ENCODE results near the gene ZNF23.

The ZNF23 gene

GRCh38 chr16:71467810-71468209, 5.8 kb upstream of the ZNF23 start:
- peak; percentile 37 for DNase-seq (ENCODE audit: low spot score)

DNA sequence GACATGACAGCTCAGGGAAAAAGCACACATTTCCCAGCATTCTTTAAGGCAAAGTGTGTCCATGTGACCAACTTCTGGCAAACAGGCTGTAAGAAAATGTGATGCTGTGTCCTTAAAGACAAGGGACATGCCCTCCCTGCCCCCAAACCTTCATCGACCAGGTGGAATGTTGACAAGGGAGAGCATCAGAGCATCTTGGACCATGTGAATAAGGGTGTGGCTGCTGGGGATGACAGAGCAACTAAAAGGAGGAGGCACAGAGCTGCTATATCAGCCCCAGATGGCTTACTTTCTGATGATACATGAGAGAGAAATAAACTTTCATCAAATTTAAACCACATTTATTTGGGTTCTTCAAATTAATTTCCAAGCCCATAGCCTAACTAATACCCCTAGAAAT, 2.2 kb upstream of the ZNF23 start:
- no peak for DNase-seq (ENCODE audit: low spot score)

DNA sequence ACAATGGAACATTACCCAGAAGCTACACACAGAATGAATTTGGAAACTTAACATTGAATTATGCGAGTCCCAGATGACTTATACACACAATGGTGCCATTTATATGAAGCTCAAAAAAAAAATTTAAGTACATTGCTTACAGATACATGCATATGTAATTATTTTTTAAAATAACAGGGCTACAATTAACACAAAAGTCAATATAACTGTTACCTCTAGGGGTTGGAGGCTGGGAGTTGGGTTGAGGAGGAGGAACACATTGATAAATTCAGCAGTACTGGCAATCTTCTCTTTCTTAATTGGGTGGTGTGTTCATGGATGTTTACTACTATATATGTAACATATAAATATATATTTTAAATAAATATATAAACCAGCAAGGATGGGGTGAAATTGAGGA, 1.1 kb downstream of the ZNF23 start:
- no peak for DNase-seq (ENCODE audit: low spot score)

GRCh38 chr16:71460236-71460635, 1.8 kb downstream of the ZNF23 start:
- peak; percentile 72 for DNase-seq (ENCODE audit: low spot score)

DNA sequence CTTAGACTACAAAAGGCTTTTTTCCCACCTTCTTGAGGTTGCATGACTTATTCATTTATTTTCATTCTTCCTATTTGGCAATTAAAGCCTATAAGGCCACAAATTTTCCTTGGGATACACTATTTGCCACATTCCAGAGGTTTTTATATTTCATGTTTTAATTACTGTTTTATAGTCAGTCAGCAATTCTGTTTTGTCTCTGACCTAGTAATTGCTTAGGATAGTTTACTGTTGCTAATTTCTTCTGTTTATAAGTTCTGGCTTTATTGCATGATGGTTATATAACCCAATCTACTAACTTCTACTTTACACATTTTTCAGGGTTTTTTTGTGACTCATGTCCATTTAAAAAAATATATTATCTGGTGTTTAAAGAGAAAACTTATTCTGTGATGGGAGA, 2.5 kb downstream of the ZNF23 start:
- DNase-seq (ENCODE audit: low spot score) = no peak

GRCh38 chr16:71456801-71457200, 5.2 kb downstream of the ZNF23 start:
- no peak for DNase-seq (ENCODE audit: low spot score)

GRCh38 chr16:71453036-71453435, 9.0 kb downstream of the ZNF23 start:
- no peak for DNase-seq (ENCODE audit: low spot score)

GRCh38 chr16:71449020-71449419, 13.0 kb downstream of the ZNF23 start:
- DNase-seq (ENCODE audit: low spot score) = no peak

DNA sequence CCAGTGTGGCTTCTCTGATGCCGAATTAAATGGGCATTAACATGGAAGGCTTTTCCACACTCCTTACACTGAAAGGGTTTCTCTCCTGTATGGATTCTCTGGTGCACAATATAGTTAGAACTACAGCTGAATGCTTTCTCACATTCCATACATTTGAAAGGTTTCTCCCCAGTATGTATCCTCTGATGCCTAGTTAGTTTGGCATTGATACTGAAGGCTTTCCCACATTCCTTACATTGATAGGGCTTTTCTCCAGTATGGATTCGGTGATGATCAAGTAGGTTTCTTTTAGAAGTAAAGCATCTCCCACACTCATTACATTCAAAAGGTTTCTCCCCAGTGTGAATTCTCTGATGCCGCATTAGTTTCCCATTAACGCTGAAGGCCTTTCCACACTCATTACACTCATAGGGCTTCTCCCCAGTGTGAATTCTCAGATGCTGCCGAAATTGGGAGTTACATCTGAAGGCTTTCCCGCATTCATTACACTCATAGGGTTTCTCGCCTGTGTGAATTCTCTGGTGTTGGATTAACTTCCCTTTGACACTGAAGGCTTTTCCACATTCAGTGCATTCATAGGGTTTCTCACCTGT, 13.7 kb downstream of the ZNF23 start:
- DNase-seq (ENCODE audit: low spot score) = no peak

- DNase-seq (ENCODE audit: low spot score) = no peak
Observed at GRCh38 chr16:71443714-71444113, 18.3 kb downstream of the ZNF23 start.

DNA sequence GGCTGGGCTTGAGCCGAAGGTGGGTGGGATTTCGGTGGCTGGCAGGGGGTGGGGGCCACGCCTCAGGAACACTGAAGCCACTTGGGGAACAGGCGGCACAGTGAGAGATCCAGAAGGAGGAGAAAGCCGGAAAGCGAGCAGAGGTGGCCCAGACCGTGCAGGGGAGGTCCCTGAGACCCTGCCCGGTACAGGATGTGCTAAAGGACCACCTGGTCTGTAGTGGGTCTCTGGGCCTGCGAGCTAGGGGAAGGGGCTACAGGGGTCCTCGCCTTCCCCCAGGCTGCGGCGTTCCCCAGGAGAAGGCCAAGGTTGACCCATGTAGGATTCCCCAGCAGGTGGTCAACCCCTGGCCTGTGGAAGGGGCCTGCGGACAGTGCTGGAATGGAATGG, 20.0 kb downstream of the ZNF23 start, which contains the start of gene TLE7:
TSS of gene TLE7 (minus strand) at position 4 of the 390 bp plus-strand sequence. CDS start 8,730 bp downstream, outside the sequence.
- no peak for DNase-seq (ENCODE audit: low spot score)

- no peak for DNase-seq (ENCODE audit: low spot score)
Observed at GRCh38 chr16:71441348-71442050, 20.5 kb downstream of the ZNF23 start.

GRCh38 chr16:71440669-71441347, 21.2 kb downstream of the ZNF23 start:
- no peak for DNase-seq (ENCODE audit: low spot score)

DNA sequence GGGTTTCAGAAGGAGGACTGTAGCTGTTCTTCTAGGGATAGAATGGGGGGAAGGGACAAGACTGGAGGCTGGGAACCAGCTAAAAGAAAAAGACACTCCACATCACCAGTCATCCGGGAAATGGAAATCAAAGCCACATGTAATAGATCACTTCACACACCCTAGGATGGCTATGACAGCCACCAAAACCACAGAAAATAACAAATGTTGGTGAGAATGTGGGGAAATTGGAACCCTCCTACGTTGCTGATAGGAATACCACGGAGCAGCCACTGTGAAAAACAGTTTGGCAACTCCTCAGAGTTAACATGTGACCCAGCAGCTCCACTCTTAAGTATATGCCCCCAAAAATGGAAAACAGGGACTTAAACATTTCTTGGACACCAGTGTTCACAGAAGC, 22.5 kb downstream of the ZNF23 start:
- DNase-seq (ENCODE audit: low spot score) = no peak

GRCh38 chr16:71436473-71436872, 25.6 kb downstream of the ZNF23 start:
- no peak for DNase-seq (ENCODE audit: low spot score)

- DNase-seq (ENCODE audit: low spot score) = no peak
Observed at GRCh38 chr16:71432906-71433305, 29.1 kb downstream of the ZNF23 start.

- DNase-seq (ENCODE audit: low spot score) = no peak
Observed at GRCh38 chr16:71431991-71432390, 30.1 kb downstream of the ZNF23 start.

DNA sequence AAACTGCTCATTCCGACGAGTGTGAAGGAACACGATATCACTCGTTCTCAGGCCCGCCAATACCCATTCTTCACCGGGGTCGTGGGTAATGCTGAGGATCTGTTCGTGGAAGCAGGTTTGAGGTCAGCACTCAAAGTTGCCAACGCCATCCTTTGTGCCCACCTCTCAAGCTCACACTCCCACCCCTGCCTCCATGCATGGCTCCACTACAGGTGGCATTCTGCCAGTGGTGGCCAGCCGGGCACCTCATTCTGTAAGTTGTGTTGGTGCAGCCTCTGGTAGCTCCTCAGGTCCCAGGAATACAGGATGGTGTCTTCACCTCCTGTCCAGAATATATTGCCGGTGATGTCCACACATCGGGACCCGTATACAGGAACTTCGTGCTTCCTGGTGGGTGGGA, 30.9 kb downstream of the ZNF23 start:
- DNase-seq (ENCODE audit: low spot score) = no peak

GRCh38 chr16:71430744-71431143, 31.3 kb downstream of the ZNF23 start:
- no peak for DNase-seq (ENCODE audit: low spot score)

DNA sequence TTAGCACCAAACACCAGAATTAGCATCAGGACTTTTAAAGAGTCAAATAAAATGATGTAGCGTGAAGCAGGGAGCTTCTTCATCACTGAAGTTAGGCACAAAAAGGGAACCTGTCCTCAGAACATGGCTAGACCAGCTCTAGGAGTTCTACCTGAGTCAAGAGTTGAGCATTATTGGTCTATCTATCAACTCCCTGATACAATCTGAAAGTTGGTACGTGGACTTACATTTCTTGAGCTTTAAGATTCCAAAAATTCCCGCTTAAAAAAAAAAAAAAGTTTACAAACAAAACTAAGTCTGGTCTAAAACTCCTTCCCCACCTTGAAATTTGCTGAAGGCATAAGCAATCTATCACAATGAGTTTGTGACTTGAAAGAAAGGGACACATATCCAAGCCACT, 32.5 kb downstream of the ZNF23 start:
- no peak for DNase-seq (ENCODE audit: low spot score)

DNA sequence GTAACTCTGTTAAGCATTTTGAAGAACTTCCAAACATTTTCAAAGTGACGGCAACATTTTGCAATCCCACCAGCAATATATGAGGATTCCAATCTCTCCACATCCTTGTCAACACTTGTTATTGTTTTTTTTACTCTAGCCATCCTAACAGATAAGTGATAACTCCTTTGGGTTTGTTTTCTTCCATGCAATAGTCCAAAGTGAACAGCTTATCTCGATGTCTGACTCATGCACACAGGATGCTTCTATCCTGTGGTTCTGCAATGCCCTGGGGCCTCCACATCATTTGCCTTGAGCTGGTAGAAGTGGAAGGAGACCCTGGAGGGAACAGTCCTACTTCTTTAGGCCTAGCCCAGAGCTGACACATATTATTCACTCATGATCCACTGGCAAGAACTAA, 33.2 kb downstream of the ZNF23 start:
- no peak for DNase-seq (ENCODE audit: low spot score)

- DNase-seq (ENCODE audit: low spot score) = no peak
Observed at GRCh38 chr16:71428385-71428784, 33.7 kb downstream of the ZNF23 start.

- DNase-seq (ENCODE audit: low spot score) = no peak
Observed at GRCh38 chr16:71426880-71427615, 35.0 kb downstream of the ZNF23 start.
